Liver (tissue), 3 donors: ENCODE results near the gene EZH1.

Source experiments
- ATF3 ChIP-seq: IDR thresholded peaks from 2 replicates; pipeline ENCODE4 v1.6.1; 2016; ENCODE audit warnings: antibody characterized with exemption
- CTCF ChIP-seq: fragments of 150-350 bp; IDR thresholded peaks from 2 replicates; pipeline ENCODE4 v1.5.1; 2017; ENCODE audit warnings: improper control_type of control experiment, low read depth, low read length; ENCODE audit not compliant: missing input control
- FOXA1 ChIP-seq: IDR thresholded peaks from 2 replicates; pipeline ENCODE4 v1.6.1; 2016; ENCODE audit warnings: antibody characterized with exemption
- JUND ChIP-seq, 2 donors: IDR thresholded peaks; 2 replicates each; pipeline ENCODE4 v1.6.1; 2016; ENCODE audit warnings: antibody characterized with exemption in 2 of 2
- MAX ChIP-seq: IDR thresholded peaks from 2 replicates; pipeline ENCODE4 v1.6.1; 2016; ENCODE audit warnings: antibody characterized with exemption
- RAD21 ChIP-seq, 2 donors: IDR thresholded peaks; 2 replicates each; pipeline ENCODE4 v1.6.1; 2016; ENCODE audit warnings: antibody characterized with exemption in 2 of 2, mild to moderate bottlenecking in 2 of 2
- REST ChIP-seq: IDR thresholded peaks from 2 replicates; pipeline ENCODE4 v1.6.1; 2016; ENCODE audit warnings: antibody characterized with exemption, mild to moderate bottlenecking
- SP1 ChIP-seq: IDR thresholded peaks from 2 replicates; pipeline ENCODE4 v1.6.1; 2018; ENCODE audit warnings: antibody characterized with exemption, mild to moderate bottlenecking
- TAF1 ChIP-seq: conservative IDR thresholded peaks from 2 replicates; pipeline ENCODE4 v1.6.1; 2016; ENCODE audit warnings: antibody characterized with exemption, mild to moderate bottlenecking
- YY1 ChIP-seq: IDR thresholded peaks from 2 replicates; pipeline ENCODE4 v1.6.1; 2016; ENCODE audit warnings: antibody characterized with exemption, mild to moderate bottlenecking
- donor health status: healthy.
- donor health status: healthy.

DNA sequence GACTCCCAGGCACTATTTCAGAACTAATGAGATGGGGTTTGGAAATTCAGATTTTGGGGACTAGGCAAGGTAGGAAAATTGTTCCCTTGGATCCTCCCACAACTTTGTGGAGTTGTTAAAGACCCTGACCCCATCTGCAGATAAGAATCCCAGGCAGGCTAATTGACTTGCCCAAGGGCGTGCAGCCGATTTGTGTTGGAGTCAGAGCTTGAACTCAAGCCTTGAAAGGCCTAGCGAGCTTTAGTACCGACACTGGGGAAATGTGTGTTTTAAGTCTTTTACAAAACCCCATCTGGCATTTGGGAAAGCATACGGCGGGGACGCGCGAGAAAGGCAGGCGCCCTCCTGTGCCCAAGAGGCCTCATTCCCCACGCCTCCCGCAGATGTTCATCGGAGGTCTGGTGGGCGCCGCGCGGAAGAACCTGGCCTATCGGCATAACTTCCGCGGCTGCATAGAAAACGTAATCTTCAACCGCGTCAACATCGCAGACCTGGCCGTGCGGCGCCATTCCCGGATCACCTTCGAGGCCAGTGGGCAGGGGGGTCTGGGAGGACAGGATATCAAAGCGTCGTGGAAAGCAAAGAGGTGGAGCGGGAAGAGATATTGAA lies 58.2 kb downstream of the EZH1 start:
- TF ChIP-seq CTCF (no peak), YY1 (no peak), FOXA1 (no peak), RAD21 (IDR thresholded peaks at IDR 0.05) (no peak), ATF3 (no peak), MAX (no peak), SP1 (no peak), JUND (IDR thresholded peaks at IDR 0.05) (no peak), TAF1 (no peak), REST (no peak)
